ENCODE data around the gene COBLL1. TPM values are rescaled to one million over a fixed set of nuclear protein-coding genes. Genes with fewer than 3 reads are reported as not detected.
A peak's percentile ranks its signal among the peaks of the same experiment; 100 is the strongest.
"Not testable (repeated sequence)": the region's sequence is repeated elsewhere in the genome, so short reads cannot be mapped to it uniquely, and the experiment has no call there.

Gene COBLL1
- polyA plus RNA-seq, 6 donors from 2014 or later: 39.0 to 91.5 (median 76.4) TPM

GRCh38 chr2:164717000-164717803, 124.4 kb downstream of the COBLL1 start:
- DNase-seq: peak; percentile 10
- Mint-ChIP-seq H3K4me3 (no peak overlapping the region), H3K27ac (no peak overlapping the region), H3K27me3 (no peaks in the 10 kb centered on the region), H3K9me3 (no peaks in the 10 kb centered on the region), H3K4me1 (no peaks in the 10 kb centered on the region), H3K36me3 (peaks cover 15 to 30% of the 10 kb centered on the region in 2 donors)
- no peak for ATAC-seq (ENCODE audit: low read depth in 2 of 2)

- Mint-ChIP-seq H3K9me3 (no peaks in the 10 kb centered on the region), H3K4me3 (no peak overlapping the region), H3K27me3 (no peaks in the 10 kb centered on the region), H3K4me1 (no peaks in the 10 kb centered on the region), H3K36me3 (peaks cover 4 to 18% of the 10 kb centered on the region in 2 donors), H3K27ac (no peak overlapping the region)
- ATAC-seq (ENCODE audit: low read depth in 2 of 2): no peak
- DNase-seq: no peak
These were observed 127.2 kb downstream of the COBLL1 start for GRCh38 chr2:164714471-164714870.

GRCh38 chr2:164711766-164712138, 129.9 kb downstream of the COBLL1 start:
- Mint-ChIP-seq H3K27me3 (no peaks in the 10 kb centered on the region), H3K9me3 (no peaks in the 10 kb centered on the region)

GRCh38 chr2:164710837-164711765, 130.5 kb downstream of the COBLL1 start:
- ATAC-seq (ENCODE audit: low read depth in 2 of 2) (no peak), DNase-seq (no peak)
- Mint-ChIP-seq H3K4me3 (no peak overlapping the region), H3K9me3 (no peaks in the 10 kb centered on the region), H3K36me3 (peaks cover 0 to 11% of the 10 kb centered on the region in 2 donors), H3K27ac (no peak overlapping the region), H3K4me1 (no peaks in the 10 kb centered on the region), H3K27me3 (no peaks in the 10 kb centered on the region)

More at GRCh38 chr2:164711766-164712138, 129.9 kb downstream of the COBLL1 start:
- no peak overlapping the region for H3K27ac Mint-ChIP-seq
- H3K4me1 Mint-ChIP-seq: no peaks in the 10 kb centered on the region
- H3K36me3 Mint-ChIP-seq: peaks cover 0 to 11% of the 10 kb centered on the region in 2 donors
- ATAC-seq (ENCODE audit: low read depth in 2 of 2): no peak
- H3K4me3 Mint-ChIP-seq: no peak overlapping the region
- no peak for DNase-seq

- H3K27ac Mint-ChIP-seq; DNase-seq; H3K27me3 Mint-ChIP-seq; H3K9me3 Mint-ChIP-seq; H3K4me3 Mint-ChIP-seq; H3K4me1 Mint-ChIP-seq; ATAC-seq (ENCODE audit: low read depth in 2 of 2): not testable (repeated sequence)
- H3K36me3 Mint-ChIP-seq: peaks cover 0 to 11% of the 10 kb centered on the region in 2 donors
These were observed 131.3 kb downstream of the COBLL1 start for GRCh38 chr2:164710252-164710836.

DNA sequence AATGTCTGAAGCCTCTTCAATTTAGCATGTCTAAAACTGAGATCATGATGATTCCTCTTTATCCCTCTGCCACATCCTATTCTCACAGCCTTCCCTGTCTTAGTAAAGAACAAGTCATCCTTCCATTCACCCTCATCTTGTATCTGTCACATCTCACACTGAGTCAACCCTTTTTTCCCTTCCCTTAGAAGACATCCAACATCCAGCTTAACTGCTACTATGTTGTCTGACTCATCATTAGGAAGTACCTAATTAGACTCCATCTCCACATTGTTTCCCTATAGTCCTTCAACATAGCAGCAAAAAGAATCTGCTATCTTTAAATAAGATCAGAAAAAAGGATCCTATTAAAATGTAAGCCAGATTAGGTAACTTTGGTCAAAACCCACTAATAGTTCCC, 135.1 kb downstream of the COBLL1 start:
- Mint-ChIP-seq H3K4me3 (no peak overlapping the region), H3K4me1 (no peaks in the 10 kb centered on the region), H3K27me3 (no peaks in the 10 kb centered on the region), H3K9me3 (no peaks in the 10 kb centered on the region), H3K36me3 (peaks cover 3 to 15% of the 10 kb centered on the region in 2 donors), H3K27ac (peak overlapping the region in 4 of 6 donors; percentile 0 to 16 (median 2))
- DNase-seq (no peak), ATAC-seq (ENCODE audit: low read depth in 2 of 2) (no peak)

DNA sequence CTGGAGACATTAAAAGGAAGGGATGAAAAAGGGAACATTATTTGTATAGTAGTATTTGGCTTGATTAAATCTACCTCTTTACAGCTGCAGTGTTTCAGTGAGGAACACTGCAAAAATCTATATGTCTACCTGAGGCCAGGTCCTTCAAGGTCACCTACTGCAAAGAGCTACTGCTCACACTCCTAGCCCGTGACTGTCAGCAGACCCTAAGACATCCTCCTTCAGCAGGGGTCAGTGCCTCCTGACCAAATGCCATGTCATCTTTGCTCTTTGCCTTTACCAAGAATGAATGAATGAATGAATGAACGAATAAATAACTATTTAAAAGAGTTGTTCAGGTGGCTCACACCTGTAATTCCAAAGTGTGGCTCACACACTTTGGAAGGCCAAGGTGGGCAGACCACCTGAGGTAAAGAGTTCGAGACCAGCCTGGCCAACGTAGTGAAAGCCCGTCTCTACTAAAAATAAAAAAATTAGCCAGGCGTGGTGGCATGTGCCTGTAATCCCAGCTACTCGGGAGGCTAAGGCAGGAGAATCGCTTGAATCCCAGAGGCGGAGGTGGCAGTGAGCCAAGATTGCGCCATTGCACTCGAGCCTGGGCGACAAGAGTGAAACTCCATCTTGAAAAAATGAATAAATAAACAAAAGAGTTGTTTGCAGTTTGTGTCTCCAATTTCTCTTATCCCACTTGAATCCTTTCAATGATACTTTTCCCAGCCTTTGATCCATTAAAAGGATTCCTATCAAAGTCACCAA, 136.0 kb downstream of the COBLL1 start:
- H3K27me3 Mint-ChIP-seq: no peaks in the 10 kb centered on the region
- no peaks in the 10 kb centered on the region for H3K9me3 Mint-ChIP-seq

DNA sequence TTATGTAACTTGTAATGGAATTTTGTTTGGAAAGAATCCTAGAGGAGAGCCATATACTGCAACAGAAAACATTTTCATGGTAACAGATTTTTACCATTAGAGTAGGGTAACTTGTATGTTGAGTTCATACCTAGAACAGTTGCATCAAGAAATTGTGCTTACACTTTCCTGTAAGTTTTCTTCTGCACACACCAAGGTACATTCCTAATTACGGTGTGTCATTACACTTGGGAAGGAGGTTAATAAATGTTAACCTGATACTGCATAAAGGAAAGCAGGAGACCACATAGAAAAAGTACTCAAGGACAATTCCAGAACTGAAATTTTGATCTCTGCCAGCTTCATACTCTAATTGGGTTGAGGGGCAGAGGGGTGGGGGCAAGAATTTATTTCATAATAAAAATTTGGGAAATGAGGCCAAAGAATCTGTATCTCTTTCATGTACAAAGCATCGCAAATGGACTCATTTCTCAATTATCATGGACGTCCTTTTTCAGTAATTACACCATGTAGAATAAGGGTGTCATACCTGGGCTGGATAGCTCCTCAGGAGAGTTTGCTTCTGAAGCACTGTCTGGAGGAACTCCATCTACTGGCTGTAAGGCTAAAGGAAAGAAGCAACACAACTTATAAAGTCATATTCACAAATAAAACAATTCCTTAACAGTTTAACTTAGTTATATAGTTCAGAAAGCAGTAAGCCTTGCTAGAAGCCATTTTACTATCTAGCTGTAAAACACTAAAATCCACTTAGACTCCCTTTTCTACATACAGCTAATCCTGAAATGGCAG, 137.5 kb downstream of the COBLL1 start:
- no peaks in the 10 kb centered on the region for H3K27me3 Mint-ChIP-seq
- no peak for ATAC-seq (ENCODE audit: low read depth in 2 of 2)
- no peaks in the 10 kb centered on the region for H3K4me1 Mint-ChIP-seq
- no peak for DNase-seq
- no peaks in the 10 kb centered on the region for H3K9me3 Mint-ChIP-seq
- no peak overlapping the region for H3K4me3 Mint-ChIP-seq
- peaks cover 15 to 17% of the 10 kb centered on the region in 2 donors for H3K36me3 Mint-ChIP-seq
- no peak overlapping the region for H3K27ac Mint-ChIP-seq

More for the DNA sequence above, 136.0 kb downstream of the COBLL1 start:
- Mint-ChIP-seq H3K4me3 (no peak overlapping the region), H3K36me3 (peaks cover 3 to 15% of the 10 kb centered on the region in 2 donors), H3K27ac (peak overlapping the region in 2 of 6 donors; percentile 36 to 77), H3K4me1 (no peaks in the 10 kb centered on the region)
- ATAC-seq (ENCODE audit: low read depth in 2 of 2) (no peak), DNase-seq (no peak)

DNA sequence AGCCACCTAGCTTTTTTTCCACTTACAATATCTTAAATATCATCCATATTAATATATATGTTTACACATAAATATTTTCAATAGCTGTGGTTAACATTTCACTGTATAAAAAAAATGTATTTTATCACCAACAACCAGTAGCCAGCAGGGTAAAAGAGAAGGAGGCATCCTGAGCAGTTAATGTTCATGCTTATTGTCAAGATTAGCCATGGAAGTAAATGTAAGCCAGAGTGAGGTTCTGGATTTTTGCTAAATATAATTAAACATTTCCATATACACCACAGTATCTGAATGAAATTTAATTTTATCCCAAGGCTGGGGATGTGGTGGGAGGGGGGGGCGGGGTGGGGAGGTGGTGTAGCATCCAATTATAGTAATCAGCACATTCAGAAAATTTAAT, 140.1 kb downstream of the COBLL1 start:
- Mint-ChIP-seq H3K27ac (no peak overlapping the region), H3K4me1 (peaks cover 0 to 4% (median 0%) of the 10 kb centered on the region in 3 donors), H3K36me3 (peaks cover 15 to 28% of the 10 kb centered on the region in 2 donors), H3K4me3 (no peak overlapping the region), H3K27me3 (no peaks in the 10 kb centered on the region), H3K9me3 (no peaks in the 10 kb centered on the region)
- no peak for ATAC-seq (ENCODE audit: low read depth in 2 of 2)
- no peak for DNase-seq

DNA sequence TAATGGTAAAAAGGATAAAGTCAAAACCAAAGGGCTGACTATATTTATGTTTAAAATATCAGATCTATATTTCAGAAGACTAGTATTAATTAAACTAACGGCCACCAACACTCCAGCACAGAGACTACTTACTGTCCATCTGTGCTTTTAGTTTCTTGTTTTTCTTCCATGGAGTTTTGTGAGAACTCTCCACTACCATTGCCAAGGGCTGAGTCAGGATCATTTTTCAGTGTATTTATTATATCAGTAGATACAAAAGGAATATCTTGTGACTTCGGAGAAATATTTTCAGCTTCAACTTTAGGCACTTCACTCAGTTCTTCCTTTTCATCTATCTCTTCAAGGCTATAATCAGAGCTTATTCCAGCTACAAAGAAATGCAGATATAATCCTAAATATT, 141.2 kb downstream of the COBLL1 start:
- H3K36me3 Mint-ChIP-seq: peaks cover 16 to 32% of the 10 kb centered on the region in 2 donors
- peaks cover 0 to 4% (median 0%) of the 10 kb centered on the region in 3 donors for H3K4me1 Mint-ChIP-seq
- H3K27ac Mint-ChIP-seq: no peak overlapping the region
- no peaks in the 10 kb centered on the region for H3K9me3 Mint-ChIP-seq
- ATAC-seq (ENCODE audit: low read depth in 2 of 2): no peak
- H3K27me3 Mint-ChIP-seq: no peaks in the 10 kb centered on the region
- no peak overlapping the region for H3K4me3 Mint-ChIP-seq
- DNase-seq: no peak

GRCh38 chr2:164697688-164698461, 143.7 kb downstream of the COBLL1 start:
- peaks cover 0 to 4% (median 0%) of the 10 kb centered on the region in 3 donors for H3K4me1 Mint-ChIP-seq
- H3K27ac Mint-ChIP-seq: peak overlapping the region in 1 of 6 donors; percentile 16
- no peaks in the 10 kb centered on the region for H3K27me3 Mint-ChIP-seq
- ATAC-seq (ENCODE audit: low read depth in 2 of 2) (no peak), DNase-seq (no peak)
- no peak overlapping the region for H3K4me3 Mint-ChIP-seq
- peaks cover 15 to 40% of the 10 kb centered on the region in 2 donors for H3K36me3 Mint-ChIP-seq
- no peaks in the 10 kb centered on the region for H3K9me3 Mint-ChIP-seq

DNA sequence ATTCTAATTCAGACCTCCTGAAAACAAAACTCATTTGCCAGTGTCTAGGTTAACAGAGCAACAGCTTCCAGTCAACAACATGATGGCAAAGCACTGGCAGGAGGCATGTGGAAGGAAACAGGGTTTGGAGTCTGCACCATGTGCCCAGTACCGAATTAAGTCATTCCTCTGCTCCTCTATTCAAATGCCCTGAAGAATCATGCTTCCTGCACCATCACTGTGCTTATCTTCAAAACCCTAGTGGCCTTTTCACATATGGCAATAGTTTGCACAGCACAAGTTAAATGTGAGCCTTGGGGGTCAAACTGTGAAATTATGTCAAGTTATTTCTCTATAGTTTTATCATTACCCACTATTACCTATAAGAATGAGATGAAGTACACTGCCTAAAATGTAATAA, 145.0 kb downstream of the COBLL1 start:
- H3K4me3 Mint-ChIP-seq: no peak overlapping the region
- H3K4me1 Mint-ChIP-seq: peaks cover 0 to 4% (median 0%) of the 10 kb centered on the region in 3 donors
- H3K9me3 Mint-ChIP-seq: no peaks in the 10 kb centered on the region
- no peaks in the 10 kb centered on the region for H3K27me3 Mint-ChIP-seq
- peaks cover 18 to 45% of the 10 kb centered on the region in 2 donors for H3K36me3 Mint-ChIP-seq
- DNase-seq (no peak), ATAC-seq (ENCODE audit: low read depth in 2 of 2) (no peak)
- H3K27ac Mint-ChIP-seq: peak overlapping the region in 1 of 6 donors; percentile 71

All from naive B cell (primary cell).